HT1080 (cell line): ENCODE measurements around the gene AARSD1. TPM values are rescaled to one million over a fixed set of nuclear protein-coding genes. Genes with fewer than 3 reads are reported as not detected.
"Not testable (repeated sequence)": the region's sequence is repeated elsewhere in the genome, so short reads cannot be mapped to it uniquely, and the experiment has no call there.

ENCODE experiments used
- DNase-seq: peaks from one replicate; pipeline ENCODE4 v3.0.0-alpha.2; 2015; ENCODE audit warnings: low read depth
- total RNA-seq: library from RNA; depleted of rRNA; stranded (reverse); fragments of >200 nt; shearing (Covaris generic); gene quantifications from 2 replicates; pipeline ENCODE4 v1.2.3, GENCODE V29; 2014

Gene AARSD1
- total RNA-seq, 1 experiment from 2014 or later, result 25.2 TPM

GRCh38 chr17:42980766-42981397 is 16.6 kb upstream of the AARSD1 start:
- peak; percentile 55 for DNase-seq

DNA sequence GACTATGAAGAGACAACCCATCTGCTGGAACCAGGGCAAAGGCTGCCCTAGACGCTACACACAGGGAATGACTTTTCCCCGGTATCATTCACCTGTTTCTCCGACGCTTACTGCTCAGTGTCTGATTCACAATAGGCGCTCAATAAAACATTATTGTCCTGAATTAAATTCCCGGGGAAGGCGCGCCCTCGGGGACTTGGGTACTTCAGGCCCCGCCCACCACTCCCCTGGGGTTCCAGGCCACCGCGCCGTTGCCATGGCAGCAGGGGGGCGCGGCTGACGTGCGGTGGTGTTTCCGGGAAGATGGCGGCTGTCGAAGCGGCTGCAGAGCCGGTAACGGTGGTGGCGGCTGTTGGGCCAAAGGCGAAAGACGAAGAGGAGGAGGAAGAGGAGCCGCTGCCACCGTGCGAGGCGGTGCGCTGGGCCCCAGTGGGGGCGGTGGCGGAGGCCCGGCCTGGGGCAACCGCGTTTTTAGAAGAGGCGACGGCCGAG is 16.1 kb upstream of the AARSD1 start, which contains the start of gene RUNDC1:
Gene RUNDC1 (plus strand): TSS at position 292 of the 492 bp plus-strand sequence. CDS start 12 bp downstream, at position 304.
- DNase-seq, result peak; percentile 82

DNA sequence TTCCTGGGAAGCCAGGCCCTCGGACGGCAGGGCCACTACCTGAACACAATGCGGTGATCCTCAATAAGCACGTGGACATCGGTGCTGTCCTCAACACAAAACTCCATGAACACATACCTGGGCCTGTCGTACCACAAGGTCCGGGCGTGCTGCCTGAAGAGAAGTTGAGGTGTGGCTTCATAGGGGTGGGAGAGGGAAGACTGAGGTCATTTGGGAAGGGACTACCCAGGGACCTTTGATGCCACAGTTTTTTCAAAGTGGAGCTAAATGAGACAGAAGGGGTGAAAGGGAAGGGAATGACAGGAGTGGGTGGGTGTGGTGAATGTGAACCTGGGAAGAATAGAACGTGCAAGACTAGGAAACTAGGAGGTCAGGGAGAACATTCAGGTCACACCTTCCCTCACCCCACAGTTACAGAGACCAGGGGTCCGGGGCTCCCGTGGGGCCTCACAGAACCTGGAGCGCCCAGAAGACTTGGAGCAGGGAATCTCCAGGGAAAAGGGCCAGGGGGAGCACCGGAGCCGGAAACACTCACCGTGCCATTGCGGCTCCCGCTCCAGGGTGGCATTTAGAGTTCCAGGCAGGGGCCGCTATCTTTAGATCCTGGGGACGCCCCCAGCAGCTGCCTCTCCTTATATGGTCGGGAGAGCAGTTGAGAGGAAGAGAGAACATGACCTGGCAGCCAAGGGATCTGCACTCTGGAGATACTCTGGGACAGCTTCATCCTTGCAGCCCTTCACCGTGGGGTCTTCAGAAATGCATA is 15.4 kb upstream of the AARSD1 start, which contains the start of gene PTGES3L:
Gene PTGES3L (minus strand): TSS at position 570 of the 763 bp plus-strand sequence. CDS start 27 bp downstream, at position 543.
- DNase-seq, result peak; percentile 57

- not testable (repeated sequence) for DNase-seq
Measured at GRCh38 chr17:42975701-42976100, 11.4 kb upstream of the AARSD1 start.

GRCh38 chr17:42975265-42975664 is 11.0 kb upstream of the AARSD1 start:
- no peak for DNase-seq

GRCh38 chr17:42973323-42973722 is 9.1 kb upstream of the AARSD1 start:
- not testable (repeated sequence) for DNase-seq

GRCh38 chr17:42971589-42971988 is 7.3 kb upstream of the AARSD1 start:
- no peak for DNase-seq

DNA sequence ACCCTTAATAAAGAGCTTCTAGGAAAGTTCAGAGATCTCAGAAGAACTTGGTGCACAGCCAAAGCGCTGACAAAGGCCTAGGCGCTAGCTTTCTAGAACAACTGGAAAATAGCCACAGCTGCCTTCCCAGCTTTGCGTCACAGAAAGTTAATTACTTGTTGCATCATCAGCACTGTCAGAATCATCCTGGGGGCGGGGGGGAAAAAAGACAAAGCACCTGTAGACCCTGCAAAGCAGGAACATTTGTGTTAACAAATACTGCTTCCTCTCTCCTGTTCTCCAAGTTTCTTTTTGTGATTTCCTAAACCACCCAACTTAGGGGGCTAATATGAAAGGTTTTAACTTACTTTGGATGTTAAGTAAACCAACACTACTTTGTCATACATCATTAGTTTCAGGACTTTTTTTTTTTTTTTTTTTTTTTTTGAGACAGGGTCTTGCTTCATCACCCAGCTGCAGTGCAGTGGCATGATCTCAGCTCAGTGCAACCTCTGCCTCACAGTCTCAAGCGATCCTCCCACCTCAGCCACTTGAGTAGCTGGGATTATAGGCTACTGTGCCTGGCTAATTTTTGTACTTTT is 4.8 kb upstream of the AARSD1 start:
- no peak for DNase-seq

- no peak for DNase-seq
Measured at GRCh38 chr17:42967925-42968324, 3.7 kb upstream of the AARSD1 start.

DNA sequence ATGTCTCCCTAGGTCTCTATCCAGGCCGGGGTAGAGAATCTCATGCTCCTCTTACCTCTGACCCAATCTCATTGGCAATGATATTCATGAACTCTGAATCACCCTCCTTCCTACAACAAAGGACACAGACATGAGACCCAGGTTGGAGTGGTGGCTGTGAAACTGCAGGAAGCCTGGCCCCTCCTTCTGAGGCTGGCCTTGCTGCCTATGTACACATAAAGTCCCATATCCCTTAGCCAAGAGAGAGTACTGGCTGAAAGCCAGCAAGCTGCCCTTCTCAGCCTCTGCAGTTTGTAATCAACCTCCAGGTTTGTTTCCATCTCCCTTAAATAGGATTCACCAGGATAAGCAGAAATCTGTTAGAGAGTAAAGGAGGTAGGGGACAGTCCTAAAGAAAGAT is 10.6 kb downstream of the AARSD1 start:
- no peak for DNase-seq

DNA sequence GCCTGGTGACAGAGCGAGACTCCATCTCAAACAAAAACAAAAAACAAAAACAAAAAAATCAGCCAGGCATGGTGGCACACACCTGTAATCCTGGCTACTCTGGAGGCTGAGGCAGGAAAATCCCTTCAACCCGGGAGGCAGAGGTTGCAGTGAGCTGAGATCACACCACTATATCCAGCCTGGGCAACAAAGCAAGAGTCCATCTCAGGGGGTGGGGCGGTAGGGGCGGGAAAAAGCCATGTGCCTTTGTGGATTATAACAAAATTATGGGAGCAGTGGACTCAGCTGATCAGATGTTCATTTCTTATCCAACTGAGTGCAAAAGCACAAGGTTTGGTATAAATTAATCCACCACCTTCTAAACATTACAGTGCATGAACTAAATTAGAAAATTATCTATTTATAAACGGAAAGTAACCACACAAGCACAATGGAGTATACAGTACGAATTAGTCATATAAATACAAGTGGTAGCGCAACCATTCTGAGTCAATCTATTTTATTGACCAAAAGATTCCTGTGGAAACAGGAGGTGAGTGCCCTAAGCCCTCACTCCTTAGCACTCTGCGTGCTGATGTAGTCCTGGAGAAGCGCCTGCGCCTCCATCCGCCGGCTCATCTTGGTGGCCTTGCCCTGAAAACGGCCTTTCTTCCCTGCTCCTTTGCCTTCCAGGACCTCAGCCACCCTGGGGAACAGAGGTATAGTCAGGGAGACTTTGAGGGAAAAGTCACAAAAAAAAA is 14.0 kb downstream of the AARSD1 start:
- DNase-seq, result no peak

- no peak for DNase-seq
Measured at GRCh38 chr17:42946812-42947211, 17.4 kb downstream of the AARSD1 start.

DNA sequence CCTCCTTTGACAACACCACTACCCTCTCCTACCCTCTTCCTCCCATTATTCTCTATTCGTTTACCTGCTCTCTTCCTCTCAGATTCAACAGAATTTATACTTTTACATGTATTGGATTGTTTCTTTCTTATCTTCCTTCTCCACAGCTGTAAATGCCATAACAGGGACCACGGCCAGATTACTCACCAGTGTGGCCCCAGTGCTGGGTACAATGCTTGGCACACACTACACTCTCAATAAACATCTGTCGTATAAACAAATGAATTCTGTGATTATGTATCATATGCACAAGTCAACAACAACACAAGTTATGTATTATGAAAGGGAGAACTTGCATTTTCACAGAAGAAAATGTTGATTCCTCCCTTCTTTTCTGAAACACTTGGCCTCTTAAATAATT is 20.0 kb downstream of the AARSD1 start:
- no peak for DNase-seq

DNA sequence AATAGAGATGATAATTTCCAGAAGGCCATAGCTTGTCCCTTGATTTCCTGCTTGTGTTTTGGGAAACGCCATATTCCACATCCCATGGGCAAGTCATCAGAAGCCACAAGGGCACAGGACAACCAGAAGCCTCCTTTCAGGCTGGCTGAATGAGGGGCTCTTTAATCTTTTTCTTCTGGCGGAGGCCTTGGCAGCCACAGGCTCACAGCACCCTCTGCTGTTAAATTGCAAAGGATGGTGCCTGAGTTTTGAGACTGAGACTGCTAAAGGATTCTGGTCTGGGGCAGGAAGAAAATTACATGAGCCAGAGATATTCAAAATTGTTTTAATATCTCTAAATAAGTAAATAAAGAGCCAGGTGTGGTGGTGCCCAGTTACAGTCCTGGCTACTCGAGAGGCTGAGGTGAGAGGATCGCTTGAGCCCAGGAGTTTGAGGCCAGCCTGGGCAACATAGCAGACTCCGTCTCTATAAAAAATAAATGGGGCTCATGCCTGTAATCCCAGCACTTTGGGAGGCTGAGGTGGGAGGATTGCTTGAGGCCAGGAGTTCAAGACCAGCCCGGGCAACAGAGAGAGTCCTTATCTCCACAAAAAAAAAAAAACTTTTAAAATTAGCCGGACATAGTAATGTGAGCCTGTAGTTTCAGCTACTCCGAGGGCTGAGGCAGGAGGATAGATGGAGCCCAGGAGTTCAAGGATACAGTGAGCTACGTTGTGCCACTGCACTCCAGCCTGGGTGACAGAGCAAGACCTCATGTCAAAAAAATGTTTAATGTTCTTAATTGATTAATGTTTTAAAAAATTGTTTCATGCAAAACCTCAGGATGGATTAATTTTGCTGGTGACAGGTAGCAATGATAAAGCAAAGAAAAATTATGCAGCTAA is 26.3 kb downstream of the AARSD1 start:
- peak; percentile 67 for DNase-seq

DNA sequence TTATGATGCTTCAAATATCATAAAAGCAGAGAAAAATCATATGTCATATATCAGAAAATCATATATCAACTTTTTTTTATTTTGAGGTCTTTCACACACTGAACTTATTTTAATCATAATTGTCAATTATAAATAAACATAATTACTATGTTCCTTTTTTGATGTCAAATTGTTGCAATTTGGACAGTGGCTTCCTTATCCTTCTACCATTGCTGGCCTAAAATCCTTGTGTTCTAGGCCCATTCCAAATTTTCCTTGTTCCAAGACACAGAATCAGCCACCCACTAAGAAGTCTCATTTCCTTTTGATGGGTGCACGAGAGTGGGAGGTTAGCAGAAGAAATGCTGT is 34.8 kb downstream of the AARSD1 start:
- no peak for DNase-seq

- peak; percentile 68 for DNase-seq
Measured at GRCh38 chr17:42928714-42929496, 35.3 kb downstream of the AARSD1 start.

DNA sequence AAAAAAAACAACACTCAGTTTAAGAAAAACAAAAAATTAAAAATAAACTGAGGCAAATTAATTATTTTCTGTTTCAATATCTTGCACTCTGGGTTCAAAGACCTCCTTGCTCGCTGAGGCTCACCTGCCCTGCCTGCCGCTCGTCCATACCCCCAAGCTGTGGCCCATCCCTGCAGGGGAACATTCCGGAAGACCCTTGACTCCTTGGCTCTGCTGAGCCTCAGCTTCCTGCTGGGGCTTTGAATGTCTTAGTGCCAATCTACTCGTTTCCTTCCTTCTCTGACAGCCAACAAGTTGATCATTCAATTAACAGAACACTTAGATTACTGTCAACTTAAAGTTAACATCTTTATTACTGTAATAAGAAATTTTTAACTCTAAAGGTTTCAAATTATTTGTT is 39.4 kb downstream of the AARSD1 start:
- no peak for DNase-seq

GRCh38 chr17:42923472-42923871 is 40.8 kb downstream of the AARSD1 start:
- DNase-seq, result not testable (repeated sequence)

- DNase-seq, result no peak
Measured at GRCh38 chr17:42922294-42922693, 42.0 kb downstream of the AARSD1 start.

- peak; percentile 8 for DNase-seq
Measured at GRCh38 chr17:42920922-42921321, 43.3 kb downstream of the AARSD1 start.
